H1 (cell line): ENCODE measurements around the gene MAP6. TPM values are rescaled to one million over a fixed set of nuclear protein-coding genes. Genes with fewer than 3 reads are reported as not detected.

ENCODE experiments used
- CEBPB ChIP-seq: IDR thresholded peaks from 2 replicates; pipeline ENCODE4 v1.6.1; 2012; ENCODE audit warnings: low read depth, low read length
- GABPA ChIP-seq: IDR thresholded peaks from 2 replicates; pipeline ENCODE4 v1.6.1; 2011; ENCODE audit warnings: mild to moderate bottlenecking, low read length, moderate library complexity, borderline replicate concordance; ENCODE audit not compliant: insufficient read depth
- GTF2F1 ChIP-seq: IDR thresholded peaks from 2 replicates; pipeline ENCODE4 v1.6.1; 2012; ENCODE audit warnings: low read depth, low read length, improper control_type of control experiment, borderline replicate concordance
- RXRA ChIP-seq: IDR thresholded peaks from 2 replicates; pipeline ENCODE4 v1.6.1; 2011; ENCODE audit warnings: low read depth, mild to moderate bottlenecking, low read length, moderate library complexity; ENCODE audit not compliant: insufficient read depth
- SIRT6 ChIP-seq: IDR thresholded peaks from one replicate; pipeline ENCODE4 v1.7.1; 2012; ENCODE audit warnings: low read length, inconsistent platforms
- SP1 ChIP-seq: IDR thresholded peaks from 2 replicates; pipeline ENCODE4 v1.6.1; 2011; ENCODE audit warnings: low read depth, low read length
- polyA plus RNA-seq, 7 experiments: library from polyadenylated mRNA; depleted of rRNA in 3 of 7; stranded (reverse) in 5 of 7; unstranded in 2 of 7; fragments of >200 nt in 5 of 7; fragments of 200-250 nt in 2 of 7; gene quantifications; 1 replicate in 5 of 7; 2 replicates in 1 of 7; 4 replicates in 1 of 7; pipeline versions ENCODE4 v1.2.1 to v1.2.3, GENCODE V29; 2011 to 2013; ENCODE audit warnings: missing spikeins in 2 of 7, mixed read lengths in 2 of 7
- total RNA-seq: library from RNA; stranded (reverse); fragmentation: NEBNext Ultra II Directional; extraction: Animal tissue kit (Norgen Biotek cat#: 25700); gene quantifications from 2 replicates; pipeline ENCODE4 v1.2.1, GENCODE V29; 2021
- TF ChIP-seq, protein P1 (sequence below): fragments of 300-600 bp; sonication (generic); IDR thresholded peaks from 2 replicates; pipeline ENCODE4 v1.7.1; 2012; ENCODE audit warnings: low read length, moderate library complexity, mild to moderate bottlenecking, inconsistent platforms; ENCODE audit not compliant: insufficient replicate concordance
- TF ChIP-seq, protein P2 (sequence below): IDR thresholded peaks from 2 replicates; pipeline ENCODE4 v1.6.1; 2012; ENCODE audit warnings: inconsistent platforms

The MAP6 gene
- total and polyA plus RNA-seq, 2 of the 8 experiments (the other 6 are each of a cell fraction or from before 2014, with no cell fraction given) = 0.54 to 0.89 TPM

DNA sequence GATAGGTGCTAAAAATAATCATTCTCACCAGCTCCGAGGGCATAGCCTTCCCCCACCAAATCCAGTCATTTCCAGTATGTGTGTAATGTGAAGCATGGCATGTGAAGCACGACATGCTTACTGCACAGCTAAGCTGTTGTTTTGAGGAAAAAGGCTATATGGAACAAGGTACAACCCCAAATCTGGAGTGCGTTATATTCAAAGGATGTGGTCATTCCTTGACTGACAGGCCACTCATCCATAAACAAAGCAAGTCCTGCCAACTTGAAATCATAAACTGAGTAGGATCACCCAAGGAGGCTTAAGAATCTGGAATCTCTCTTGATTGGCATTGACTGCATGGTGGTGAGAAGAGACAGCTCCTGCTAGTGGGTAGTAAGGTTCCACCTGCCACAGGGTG is 3.7 kb downstream of the MAP6 start (continued):
- TF ChIP-seq, protein P1, sequence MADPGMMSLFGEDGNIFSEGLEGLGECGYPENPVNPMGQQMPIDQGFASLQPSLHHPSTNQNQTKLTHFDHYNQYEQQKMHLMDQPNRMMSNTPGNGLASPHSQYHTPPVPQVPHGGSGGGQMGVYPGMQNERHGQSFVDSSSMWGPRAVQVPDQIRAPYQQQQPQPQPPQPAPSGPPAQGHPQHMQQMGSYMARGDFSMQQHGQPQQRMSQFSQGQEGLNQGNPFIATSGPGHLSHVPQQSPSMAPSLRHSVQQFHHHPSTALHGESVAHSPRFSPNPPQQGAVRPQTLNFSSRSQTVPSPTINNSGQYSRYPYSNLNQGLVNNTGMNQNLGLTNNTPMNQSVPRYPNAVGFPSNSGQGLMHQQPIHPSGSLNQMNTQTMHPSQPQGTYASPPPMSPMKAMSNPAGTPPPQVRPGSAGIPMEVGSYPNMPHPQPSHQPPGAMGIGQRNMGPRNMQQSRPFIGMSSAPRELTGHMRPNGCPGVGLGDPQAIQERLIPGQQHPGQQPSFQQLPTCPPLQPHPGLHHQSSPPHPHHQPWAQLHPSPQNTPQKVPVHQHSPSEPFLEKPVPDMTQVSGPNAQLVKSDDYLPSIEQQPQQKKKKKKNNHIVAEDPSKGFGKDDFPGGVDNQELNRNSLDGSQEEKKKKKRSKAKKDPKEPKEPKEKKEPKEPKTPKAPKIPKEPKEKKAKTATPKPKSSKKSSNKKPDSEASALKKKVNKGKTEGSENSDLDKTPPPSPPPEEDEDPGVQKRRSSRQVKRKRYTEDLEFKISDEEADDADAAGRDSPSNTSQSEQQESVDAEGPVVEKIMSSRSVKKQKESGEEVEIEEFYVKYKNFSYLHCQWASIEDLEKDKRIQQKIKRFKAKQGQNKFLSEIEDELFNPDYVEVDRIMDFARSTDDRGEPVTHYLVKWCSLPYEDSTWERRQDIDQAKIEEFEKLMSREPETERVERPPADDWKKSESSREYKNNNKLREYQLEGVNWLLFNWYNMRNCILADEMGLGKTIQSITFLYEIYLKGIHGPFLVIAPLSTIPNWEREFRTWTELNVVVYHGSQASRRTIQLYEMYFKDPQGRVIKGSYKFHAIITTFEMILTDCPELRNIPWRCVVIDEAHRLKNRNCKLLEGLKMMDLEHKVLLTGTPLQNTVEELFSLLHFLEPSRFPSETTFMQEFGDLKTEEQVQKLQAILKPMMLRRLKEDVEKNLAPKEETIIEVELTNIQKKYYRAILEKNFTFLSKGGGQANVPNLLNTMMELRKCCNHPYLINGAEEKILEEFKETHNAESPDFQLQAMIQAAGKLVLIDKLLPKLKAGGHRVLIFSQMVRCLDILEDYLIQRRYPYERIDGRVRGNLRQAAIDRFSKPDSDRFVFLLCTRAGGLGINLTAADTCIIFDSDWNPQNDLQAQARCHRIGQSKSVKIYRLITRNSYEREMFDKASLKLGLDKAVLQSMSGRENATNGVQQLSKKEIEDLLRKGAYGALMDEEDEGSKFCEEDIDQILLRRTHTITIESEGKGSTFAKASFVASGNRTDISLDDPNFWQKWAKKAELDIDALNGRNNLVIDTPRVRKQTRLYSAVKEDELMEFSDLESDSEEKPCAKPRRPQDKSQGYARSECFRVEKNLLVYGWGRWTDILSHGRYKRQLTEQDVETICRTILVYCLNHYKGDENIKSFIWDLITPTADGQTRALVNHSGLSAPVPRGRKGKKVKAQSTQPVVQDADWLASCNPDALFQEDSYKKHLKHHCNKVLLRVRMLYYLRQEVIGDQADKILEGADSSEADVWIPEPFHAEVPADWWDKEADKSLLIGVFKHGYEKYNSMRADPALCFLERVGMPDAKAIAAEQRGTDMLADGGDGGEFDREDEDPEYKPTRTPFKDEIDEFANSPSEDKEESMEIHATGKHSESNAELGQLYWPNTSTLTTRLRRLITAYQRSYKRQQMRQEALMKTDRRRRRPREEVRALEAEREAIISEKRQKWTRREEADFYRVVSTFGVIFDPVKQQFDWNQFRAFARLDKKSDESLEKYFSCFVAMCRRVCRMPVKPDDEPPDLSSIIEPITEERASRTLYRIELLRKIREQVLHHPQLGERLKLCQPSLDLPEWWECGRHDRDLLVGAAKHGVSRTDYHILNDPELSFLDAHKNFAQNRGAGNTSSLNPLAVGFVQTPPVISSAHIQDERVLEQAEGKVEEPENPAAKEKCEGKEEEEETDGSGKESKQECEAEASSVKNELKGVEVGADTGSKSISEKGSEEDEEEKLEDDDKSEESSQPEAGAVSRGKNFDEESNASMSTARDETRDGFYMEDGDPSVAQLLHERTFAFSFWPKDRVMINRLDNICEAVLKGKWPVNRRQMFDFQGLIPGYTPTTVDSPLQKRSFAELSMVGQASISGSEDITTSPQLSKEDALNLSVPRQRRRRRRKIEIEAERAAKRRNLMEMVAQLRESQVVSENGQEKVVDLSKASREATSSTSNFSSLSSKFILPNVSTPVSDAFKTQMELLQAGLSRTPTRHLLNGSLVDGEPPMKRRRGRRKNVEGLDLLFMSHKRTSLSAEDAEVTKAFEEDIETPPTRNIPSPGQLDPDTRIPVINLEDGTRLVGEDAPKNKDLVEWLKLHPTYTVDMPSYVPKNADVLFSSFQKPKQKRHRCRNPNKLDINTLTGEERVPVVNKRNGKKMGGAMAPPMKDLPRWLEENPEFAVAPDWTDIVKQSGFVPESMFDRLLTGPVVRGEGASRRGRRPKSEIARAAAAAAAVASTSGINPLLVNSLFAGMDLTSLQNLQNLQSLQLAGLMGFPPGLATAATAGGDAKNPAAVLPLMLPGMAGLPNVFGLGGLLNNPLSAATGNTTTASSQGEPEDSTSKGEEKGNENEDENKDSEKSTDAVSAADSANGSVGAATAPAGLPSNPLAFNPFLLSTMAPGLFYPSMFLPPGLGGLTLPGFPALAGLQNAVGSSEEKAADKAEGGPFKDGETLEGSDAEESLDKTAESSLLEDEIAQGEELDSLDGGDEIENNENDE = no peak
- TF ChIP-seq GABPA (no peak), SIRT6 (no peak), SP1 (no peak), CEBPB (no peak), RXRA (no peak), GTF2F1 (no peak)
- TF ChIP-seq, protein P2, sequence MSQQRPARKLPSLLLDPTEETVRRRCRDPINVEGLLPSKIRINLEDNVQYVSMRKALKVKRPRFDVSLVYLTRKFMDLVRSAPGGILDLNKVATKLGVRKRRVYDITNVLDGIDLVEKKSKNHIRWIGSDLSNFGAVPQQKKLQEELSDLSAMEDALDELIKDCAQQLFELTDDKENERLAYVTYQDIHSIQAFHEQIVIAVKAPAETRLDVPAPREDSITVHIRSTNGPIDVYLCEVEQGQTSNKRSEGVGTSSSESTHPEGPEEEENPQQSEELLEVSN = no peak
- TF ChIP-seq, all 59 proteins: peak for 0
